ENCODE data around the gene RASSF5. TPM values are rescaled to one million over a fixed set of nuclear protein-coding genes. Genes with fewer than 3 reads are reported as not detected.

The RASSF5 gene
- total RNA-seq, 4 donors from 2014 or later: 7.4 to 35.5 (median 10.0) TPM

- H3K27ac ChIP-seq: peak overlapping the region in 3 of 4 donors; percentile 7 to 62 (median 10)
Observed at GRCh38 chr1:206563367-206564207, 56.3 kb downstream of the RASSF5 start.

GRCh38 chr1:206565995-206566394, 58.7 kb downstream of the RASSF5 start:
- H3K27ac ChIP-seq: no peak overlapping the region
- no peaks in the 10 kb centered on the region for H3K27me3 ChIP-seq
- H3K4me1 ChIP-seq: peaks cover 0 to 41% (median 26%) of the 10 kb centered on the region in 4 donors
- TF ChIP-seq POLR2A (IDR thresholded peaks at IDR 0.05) (no peak), CTCF (IDR thresholded peaks at IDR 0.05) (no peak)
- no peak for DNase-seq
- no peak overlapping the region for H3K4me3 ChIP-seq
- no peaks in the 10 kb centered on the region for H3K36me3 ChIP-seq
- no peaks in the 10 kb centered on the region for H3K9me3 ChIP-seq

More at GRCh38 chr1:206563367-206564207, 56.3 kb downstream of the RASSF5 start:
- Histone ChIP-seq H3K4me1 (peaks cover 0 to 49% (median 33%) of the 10 kb centered on the region in 4 donors), H3K27me3 (no peaks in the 10 kb centered on the region), H3K36me3 (no peaks in the 10 kb centered on the region), H3K4me3 (no peak overlapping the region), H3K9me3 (no peaks in the 10 kb centered on the region)
- TF ChIP-seq POLR2A (IDR thresholded peaks at IDR 0.05): no peak
- no peak for TF ChIP-seq CTCF (IDR thresholded peaks at IDR 0.05)
- DNase-seq: no peak

- H3K4me1 ChIP-seq: peaks cover 0 to 39% (median 25%) of the 10 kb centered on the region in 4 donors
- no peaks in the 10 kb centered on the region for H3K9me3 ChIP-seq
- peak overlapping the region in 1 of 4 donors; percentile 27 for H3K27ac ChIP-seq
- TF ChIP-seq POLR2A (IDR thresholded peaks at IDR 0.05) (no peak), CTCF (IDR thresholded peaks at IDR 0.05) (no peak)
- DNase-seq: no peak
- H3K4me3 ChIP-seq: no peak overlapping the region
- H3K27me3 ChIP-seq: no peaks in the 10 kb centered on the region
- no peaks in the 10 kb centered on the region for H3K36me3 ChIP-seq
Observed at GRCh38 chr1:206566999-206567398, 59.7 kb downstream of the RASSF5 start.

- Histone ChIP-seq H3K4me3 (no peak overlapping the region), H3K36me3 (no peaks in the 10 kb centered on the region), H3K27ac (peak overlapping the region in 2 of 4 donors; percentile 19 to 40), H3K27me3 (no peaks in the 10 kb centered on the region), H3K9me3 (no peaks in the 10 kb centered on the region), H3K4me1 (peaks cover 0 to 39% (median 20%) of the 10 kb centered on the region in 4 donors)
- no peak for TF ChIP-seq CTCF (IDR thresholded peaks at IDR 0.05)
- TF ChIP-seq POLR2A (IDR thresholded peaks at IDR 0.05): no peak
- DNase-seq: no peak
Observed at GRCh38 chr1:206568256-206568655, 60.9 kb downstream of the RASSF5 start.

GRCh38 chr1:206568779-206569352, 61.5 kb downstream of the RASSF5 start:
- Histone ChIP-seq H3K9me3 (no peaks in the 10 kb centered on the region), H3K27ac (peak overlapping the region in 1 of 4 donors; percentile 40), H3K4me1 (peaks cover 0 to 33% (median 19%) of the 10 kb centered on the region in 4 donors), H3K27me3 (no peaks in the 10 kb centered on the region), H3K4me3 (no peak overlapping the region), H3K36me3 (no peaks in the 10 kb centered on the region)
- TF ChIP-seq CTCF (IDR thresholded peaks at IDR 0.05) (no peak), POLR2A (IDR thresholded peaks at IDR 0.05) (no peak)
- no peak for DNase-seq

Measured in Peyer's patch (tissue), 4 donors.